Testis (tissue), 2 donors: ENCODE measurements around the gene PAGE2.

ENCODE experiments used
- CTCF ChIP-seq, 3 experiments: fragments of 450-650 bp in 2 of 3; fragments of 200-600 bp in 1 of 3; sonication (generic) in 1 of 3; IDR thresholded peaks; one replicate each; pipeline ENCODE4 v1.5.1; 2016 to 2019; ENCODE audit warnings: antibody characterized with exemption in 3 of 3, mild to moderate bottlenecking in 2 of 3, moderate library complexity in 1 of 3
- POLR2A ChIP-seq: fragments of 450-650 bp; IDR thresholded peaks from one replicate; pipeline ENCODE4 v1.6.1; 2017; ENCODE audit warnings: antibody characterized with exemption, mild to moderate bottlenecking, moderate library complexity

- no peak for TF ChIP-seq POLR2A
- no peak for TF ChIP-seq CTCF (IDR thresholded peaks at IDR 0.05)
These were observed 30.5 kb downstream of the PAGE2 start for GRCh38 chrX:55119271-55119670.
